HG03025 (cell line): Measurements from ENCODE around the gene CD101.
A peak's percentile ranks its signal among the peaks of the same experiment; 100 is the strongest.

Experiments used
- ATAC-seq: cut with Tn5 transposase; IDR thresholded peaks from one replicate; pipeline ENCODE4 v1.9.1; 2021; ENCODE audit warnings: mild to moderate bottlenecking, moderate library complexity; ENCODE audit not compliant: unreplicated experiment, low FRiP score

The CD101 gene

DNA sequence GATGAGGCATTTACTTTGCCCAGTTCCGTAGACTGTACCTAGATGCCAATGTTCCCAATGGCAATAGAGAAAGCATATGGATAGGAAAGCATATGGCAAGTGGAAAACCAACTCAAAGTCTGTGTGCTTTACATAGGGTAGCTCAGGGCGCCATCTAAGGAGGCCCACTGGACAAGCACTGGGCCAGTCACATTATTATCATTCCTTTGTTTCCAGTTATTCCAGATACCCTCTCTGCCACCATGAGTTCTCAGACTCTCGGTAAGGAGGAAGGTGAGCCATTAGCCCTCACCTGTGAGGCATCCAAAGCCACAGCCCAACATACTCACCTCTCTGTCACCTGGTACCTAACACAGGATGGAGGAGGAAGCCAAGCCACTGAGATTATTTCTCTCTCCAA lies 9.8 kb downstream of the CD101 start:
- no peak for ATAC-seq

DNA sequence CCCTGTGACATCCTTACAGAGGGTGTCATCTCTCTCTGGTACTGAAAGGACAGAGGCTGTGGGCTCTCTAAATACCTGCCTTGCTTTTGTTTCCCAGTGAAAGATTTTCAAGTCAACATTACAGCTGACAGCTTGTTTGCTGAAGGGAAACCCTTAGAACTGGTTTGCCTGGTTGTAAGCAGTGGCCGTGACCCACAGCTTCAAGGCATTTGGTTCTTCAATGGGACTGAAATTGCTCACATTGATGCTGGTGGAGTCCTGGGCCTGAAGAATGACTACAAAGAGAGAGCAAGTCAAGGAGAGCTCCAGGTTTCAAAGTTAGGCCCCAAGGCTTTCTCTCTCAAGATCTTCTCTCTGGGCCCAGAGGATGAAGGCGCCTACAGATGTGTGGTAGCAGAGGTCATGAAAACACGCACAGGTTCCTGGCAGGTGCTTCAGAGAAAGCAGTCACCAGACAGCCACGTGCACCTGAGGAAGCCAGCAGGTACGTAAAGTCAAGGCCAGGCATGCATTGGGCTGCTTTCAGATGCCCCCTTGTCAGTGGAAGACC lies 11.8 kb downstream of the CD101 start:
- ATAC-seq = no peak

DNA sequence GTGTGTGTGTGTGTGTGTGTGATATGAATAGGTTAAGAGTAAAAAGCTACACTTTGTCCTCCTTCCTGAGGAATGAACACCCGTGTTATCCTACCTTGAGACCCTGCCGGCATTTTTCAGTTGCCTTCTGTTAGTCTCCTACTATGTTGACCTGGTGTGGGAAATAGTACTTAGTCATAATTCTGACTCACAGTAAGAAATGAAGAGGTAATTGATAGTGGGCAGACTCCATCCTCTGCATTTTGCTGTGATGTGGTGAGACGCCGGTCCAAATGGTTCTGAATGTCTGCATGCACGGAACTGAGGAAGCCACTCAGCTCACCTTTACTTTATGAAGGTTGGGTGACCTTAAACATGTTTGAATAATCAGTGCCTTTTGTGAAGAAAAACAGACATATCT lies 12.6 kb downstream of the CD101 start:
- ATAC-seq = no peak

DNA sequence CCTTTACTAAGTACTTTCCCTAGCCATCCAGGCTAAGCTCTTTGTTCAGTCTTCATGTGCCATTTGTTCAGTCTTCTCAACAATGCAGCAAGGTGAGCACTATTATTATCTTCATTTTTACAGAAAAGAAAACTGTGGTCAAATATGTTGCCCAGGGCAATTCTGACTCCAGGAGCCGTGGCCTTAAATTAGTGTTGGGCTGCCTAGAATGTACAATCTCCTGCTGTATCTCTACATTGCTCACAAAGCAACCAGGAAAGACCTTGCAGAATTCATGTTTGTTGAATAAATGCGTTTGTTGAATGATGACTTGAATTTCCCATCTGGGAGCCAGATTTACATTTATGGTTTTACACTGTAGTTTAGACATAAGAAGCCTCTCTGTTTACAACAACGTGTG lies 14.2 kb downstream of the CD101 start:
- ATAC-seq = no peak

DNA sequence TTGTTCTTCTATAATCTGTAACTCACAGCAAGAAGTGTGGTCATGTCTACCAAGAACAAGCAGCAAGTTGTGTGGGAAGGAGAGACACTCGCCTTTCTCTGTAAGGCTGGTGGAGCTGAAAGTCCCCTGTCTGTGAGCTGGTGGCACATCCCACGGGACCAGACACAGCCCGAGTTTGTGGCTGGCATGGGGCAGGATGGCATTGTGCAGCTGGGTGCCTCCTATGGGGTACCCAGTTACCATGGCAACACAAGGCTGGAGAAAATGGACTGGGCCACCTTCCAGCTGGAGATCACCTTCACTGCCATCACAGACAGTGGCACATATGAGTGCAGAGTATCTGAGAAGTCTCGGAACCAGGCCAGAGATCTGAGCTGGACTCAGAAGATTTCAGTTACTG lies 15.5 kb downstream of the CD101 start:
- no peak for ATAC-seq

DNA sequence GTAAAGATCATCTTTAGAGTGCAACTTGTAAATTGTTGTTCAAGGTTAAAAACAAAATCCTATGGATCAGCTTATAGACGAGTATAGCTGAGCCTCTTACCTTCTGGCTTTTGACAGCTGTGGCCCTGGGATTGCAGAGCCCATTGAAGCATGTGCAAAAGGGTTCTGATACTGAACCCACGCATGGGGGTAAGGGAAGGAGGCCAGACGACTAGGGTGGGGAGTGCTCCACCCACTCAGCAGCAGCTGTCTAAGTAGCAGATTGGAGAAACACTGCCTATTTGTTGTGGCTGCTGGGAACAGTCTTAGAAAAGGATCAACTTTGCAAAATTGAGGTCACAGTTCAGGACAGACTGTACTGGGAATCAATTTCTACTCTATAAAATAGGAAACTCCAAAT lies 16.1 kb downstream of the CD101 start:
- ATAC-seq = peak; percentile 86

DNA sequence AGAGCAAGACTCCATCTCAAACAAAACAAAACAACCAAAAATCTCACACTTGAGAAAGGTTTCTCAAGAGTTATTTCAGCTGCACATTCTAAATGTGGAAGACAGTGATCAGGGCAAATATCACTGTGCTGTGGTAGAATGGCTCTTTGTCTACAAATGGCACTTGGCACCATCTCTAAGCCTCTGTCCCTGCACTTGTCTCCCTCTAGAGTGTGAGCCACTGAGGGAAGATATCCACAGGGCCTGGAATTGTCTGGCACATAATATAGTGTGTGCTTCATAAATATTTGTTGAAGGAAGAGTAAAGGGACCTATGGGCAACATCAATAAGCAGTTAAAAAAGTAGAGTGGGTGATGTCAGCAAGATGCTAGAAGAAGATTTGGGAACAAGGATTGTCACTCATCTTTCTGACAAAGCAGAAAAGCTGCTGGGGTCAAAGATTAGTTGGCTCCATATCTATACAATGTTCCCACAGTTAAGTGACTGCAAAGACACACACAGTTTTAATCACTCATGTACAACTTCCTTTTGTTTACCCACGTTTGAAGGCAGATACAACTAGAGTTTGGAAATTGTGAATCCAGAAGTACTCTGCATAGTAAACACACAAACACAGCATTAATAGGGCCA lies 19.1 kb downstream of the CD101 start:
- ATAC-seq = no peak

DNA sequence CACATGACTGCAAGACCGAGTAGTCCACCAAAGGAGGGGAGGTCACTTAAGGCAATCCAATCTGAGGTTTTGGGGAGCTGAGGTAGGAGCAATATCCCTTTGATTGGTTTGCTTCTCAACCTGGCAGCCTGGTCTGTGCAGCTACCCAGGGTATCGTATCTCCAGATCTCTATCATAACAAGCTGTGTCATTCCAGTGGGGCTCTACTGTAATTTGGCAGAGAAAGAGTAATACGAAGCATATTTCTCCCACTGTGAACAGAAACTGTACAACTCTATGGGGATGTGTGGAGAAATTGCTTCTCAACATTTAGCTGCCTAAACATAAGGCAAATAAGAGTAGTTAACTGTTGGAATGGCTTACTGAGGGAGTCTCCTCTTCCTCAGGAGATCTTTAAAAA lies 20.6 kb downstream of the CD101 start:
- ATAC-seq = no peak

DNA sequence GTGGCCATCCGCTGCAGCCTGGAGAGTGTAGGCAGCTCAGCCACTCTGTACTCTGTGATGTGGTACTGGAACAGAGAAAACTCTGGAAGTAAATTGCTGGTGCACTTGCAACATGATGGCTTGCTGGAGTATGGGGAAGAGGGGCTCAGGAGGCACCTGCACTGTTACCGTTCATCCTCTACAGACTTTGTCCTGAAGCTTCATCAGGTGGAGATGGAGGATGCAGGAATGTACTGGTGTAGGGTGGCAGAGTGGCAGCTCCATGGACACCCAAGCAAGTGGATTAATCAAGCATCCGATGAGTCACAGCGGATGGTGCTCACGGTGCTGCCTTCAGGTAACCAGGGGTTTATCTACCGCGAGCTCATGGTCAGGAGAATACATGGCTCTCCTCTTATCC lies 24.0 kb downstream of the CD101 start:
- no peak for ATAC-seq

DNA sequence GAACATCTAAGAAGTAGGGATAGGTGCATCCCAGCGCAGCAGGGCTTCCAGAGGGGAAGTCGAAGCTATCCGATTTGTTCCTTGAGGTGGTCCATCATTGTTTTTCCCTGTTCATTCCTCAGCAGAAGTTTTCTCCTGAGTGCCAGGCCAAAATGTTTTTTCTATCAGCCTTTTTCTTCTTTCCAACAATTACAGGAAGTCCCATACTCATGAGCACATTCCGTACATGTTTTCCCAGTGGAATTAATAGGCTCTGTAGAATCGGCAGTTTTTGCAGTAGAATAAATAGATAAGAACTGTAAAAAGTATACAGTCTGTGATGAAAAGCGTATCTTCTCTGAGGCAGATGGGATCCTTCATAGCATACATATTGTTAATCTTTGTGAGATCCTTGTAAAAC lies 24.8 kb downstream of the CD101 start:
- ATAC-seq = no peak

DNA sequence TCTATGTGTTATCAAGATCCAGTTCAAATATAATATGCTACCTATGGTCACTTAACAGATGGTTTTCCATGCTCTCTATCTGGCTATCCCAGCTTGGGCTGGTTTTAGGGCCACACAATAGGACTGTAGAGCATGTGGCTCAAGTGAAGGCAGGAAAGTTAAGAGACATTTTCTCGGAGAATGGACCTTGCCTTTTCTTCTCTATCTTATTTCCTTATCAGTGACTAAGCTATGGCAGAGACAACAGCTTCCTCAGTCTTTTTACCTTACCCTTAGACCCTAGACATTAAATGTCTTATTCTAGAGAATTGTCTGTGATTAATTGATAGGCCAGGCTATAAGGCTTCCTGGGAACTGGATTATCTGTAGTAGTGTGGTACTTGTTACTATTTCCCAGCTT lies 28.1 kb downstream of the CD101 start:
- no peak for ATAC-seq

DNA sequence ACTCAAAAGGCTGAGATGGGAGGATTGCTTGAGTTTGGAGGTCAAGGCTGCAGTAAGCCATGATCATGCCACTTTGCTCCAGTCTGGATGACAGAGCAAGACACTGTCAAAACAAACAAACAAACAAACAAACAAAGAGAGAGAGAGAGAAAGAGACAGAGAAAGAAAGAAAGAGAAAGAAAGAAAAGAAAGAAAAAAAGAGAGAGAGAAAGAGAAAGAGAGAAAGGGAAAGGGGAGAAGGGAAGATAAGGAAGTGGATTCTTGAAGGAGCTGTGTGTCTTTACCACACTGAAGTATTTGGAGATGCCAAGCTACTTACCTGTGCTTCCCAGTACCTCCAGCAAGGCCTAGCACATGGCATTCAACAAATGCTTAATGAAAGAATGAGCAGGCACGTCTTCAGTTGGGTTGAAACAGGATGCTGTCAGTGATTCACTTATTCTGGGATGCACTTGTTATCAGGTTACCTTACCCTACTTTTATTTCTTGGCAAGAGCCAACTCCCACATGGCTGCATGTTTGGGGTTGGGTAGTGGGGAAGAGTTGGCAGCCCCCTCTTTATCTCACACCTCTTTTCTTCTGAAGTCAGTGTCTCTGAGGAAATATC lies 28.8 kb downstream of the CD101 start:
- no peak for ATAC-seq

DNA sequence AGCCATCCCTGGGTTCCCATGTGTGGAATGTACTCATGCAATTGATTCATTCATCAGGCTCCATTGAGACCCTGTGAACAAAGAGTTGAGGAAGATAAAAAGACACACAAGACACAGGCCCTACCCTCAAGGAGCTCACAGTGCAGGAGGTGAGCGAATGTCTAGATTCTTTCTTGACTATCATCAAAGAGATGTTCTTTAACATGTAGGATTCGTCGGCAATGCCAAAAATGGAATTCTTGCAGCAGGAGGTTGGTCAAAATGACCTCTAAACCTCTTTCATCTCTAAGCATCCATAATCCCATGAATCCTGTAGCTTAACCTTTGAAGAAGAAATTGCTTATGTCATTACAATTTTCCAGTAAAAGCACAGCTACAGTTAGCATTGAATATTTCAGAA lies 30.7 kb downstream of the CD101 start:
- ATAC-seq = no peak

DNA sequence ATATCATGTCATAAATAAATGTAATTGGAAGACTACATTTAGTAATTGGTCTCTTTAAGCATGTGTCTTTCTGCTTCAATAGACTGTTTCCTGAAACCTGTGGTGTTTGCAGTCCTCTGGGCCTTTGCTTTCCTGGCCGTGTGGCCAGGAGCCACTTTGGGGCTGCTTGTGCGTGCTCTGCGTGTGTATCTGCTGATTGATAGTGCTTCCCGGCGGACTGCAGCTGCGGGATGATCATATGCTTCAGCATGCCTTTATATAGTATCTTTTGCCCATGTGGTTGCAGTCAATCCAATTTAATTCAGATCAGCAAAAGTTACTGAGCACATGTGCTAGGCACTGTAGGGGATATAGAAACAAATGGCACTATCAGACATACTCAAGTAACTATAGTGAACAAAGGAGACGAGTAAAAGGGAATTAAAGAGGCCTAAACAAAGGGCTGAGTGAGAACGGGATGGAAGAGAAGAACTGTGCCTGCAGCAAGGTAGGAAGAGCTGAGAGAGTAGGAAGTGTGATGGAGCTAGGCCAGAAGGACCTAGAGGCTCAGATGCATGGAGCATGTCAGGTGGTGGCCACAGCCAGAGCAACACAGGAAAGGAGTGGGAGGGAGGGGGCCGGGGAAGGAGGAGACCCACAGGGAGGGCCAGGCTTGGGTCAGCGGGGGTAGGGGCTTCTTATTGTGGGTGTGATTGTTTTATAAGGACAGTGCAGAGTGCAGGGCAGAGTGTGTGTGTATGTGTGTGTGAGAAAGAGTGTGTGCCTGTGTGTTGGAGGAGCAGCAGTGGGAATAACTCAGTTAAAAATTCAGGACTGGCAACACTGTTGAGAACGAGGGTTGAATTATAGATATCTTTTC lies 31.4 kb downstream of the CD101 start:
- no peak for ATAC-seq

DNA sequence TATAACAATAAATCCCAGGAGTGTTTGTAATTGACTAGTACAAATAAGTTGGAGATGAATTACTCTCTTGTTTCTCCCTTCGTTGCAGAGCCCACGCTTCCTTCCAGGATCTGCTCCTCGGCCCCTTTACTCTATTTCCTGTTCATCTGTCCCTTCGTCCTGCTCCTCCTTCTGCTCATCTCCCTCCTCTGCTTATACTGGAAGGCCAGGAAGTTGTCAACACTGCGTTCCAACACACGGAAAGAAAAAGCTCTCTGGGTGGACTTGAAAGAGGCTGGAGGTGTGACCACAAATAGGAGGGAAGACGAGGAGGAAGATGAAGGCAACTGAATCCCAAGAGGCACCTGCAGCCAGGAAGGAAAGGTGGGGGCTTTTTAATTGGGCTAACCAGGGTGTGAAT lies 32.2 kb downstream of the CD101 start:
- no peak for ATAC-seq

DNA sequence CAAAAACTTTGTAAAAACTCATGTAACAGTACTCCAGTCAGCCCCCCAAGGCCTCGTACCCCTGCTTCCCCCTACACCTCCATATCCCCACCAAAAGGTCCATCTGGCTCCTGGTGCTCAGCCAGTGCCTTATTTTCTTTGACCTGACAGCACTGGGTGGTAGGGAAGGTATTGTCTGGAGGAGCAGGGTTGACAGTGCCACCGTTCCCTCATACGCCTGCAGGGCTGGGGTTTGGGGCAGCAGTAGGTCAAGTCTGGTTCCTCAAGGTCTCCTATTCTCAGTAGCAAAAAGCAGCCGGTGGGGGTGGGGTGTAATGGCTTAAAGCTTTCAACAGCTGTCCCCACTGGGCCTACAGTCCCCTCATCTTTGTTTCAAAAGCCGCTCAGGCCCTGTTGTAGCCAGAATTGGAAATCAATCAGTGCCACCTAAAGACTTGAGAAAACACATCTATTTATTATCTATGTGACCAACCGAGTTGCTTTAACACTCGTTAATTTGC lies 33.3 kb downstream of the CD101 start:
- no peak for ATAC-seq

DNA sequence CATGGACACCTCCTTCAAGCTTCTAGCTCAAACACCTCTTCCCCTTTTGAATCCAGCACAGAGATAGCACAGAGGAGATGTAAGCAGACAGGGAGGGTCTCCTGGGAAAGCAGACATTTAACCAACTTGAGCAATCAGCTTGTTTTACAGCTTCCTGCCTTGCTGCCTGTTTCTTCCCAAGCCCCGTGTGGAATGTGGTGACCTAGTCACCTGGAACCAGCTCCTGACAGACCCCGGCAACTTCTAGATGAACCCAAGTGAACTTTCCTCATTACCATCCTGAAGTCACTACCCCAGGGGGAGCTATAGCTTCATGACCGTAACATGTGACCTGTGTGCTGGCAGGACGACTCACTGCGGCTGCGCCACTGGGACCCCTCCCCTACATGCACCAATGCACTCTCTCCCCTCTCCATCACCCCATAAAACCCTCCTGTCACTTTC lies 34.5 kb downstream of the CD101 start:
- no peak for ATAC-seq

DNA sequence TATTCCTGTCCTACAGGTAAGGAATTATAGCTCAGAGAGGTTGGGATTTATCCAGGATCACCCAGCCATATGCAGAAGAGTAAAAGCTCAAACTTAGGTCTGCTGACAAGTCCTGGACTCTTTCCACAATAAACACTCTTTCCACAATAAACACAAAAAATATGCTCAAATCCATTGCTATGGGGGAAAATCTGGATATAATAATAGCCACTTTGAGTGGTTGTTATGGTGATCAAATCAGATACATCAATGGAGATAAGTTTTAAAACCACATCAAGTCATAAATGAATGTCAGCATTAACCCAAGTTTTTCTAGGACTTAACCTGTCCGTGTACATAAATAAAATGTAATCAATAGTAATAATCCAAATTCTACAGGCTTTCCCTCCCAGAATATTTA lies 36.2 kb downstream of the CD101 start:
- no peak for ATAC-seq

DNA sequence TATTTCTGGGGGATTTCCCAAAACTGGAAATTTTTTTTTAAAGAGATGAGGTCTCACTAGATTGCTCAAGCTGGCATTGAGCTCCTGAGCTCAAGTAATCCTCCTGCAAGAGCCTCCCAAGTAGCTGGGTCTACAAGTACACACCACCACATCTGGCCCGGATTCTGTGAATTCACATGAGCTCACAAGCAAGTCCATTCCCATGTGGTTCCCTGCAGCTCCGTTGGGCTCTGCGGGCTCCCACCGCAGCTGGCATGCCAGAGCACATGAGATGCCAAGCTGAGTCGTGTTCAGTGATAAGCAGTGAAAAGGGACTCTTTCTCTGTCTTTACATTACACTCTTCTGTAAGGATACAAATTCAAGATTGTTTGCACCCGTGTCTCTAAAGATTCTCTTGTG lies 36.7 kb downstream of the CD101 start:
- ATAC-seq = no peak

DNA sequence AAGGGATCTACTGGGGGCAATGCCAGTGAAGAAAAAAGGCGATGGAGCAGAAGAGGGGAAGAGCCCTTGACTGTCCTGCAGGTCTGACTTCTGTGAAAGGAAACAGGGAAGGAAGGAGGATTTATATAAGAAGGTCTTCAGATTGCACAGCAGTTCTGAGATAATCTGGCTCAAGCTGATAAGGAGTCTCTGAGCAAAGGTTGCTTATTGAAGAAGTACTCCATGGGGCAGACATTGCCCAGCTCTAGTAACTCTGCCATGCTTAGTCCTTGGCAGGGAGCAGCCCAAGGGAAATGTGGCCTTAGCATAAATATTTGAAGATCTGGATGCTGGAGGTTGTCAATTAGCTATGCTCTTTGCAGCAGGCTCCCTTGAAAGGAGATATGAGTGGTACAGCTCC lies 42.7 kb downstream of the CD101 start:
- no peak for ATAC-seq

DNA sequence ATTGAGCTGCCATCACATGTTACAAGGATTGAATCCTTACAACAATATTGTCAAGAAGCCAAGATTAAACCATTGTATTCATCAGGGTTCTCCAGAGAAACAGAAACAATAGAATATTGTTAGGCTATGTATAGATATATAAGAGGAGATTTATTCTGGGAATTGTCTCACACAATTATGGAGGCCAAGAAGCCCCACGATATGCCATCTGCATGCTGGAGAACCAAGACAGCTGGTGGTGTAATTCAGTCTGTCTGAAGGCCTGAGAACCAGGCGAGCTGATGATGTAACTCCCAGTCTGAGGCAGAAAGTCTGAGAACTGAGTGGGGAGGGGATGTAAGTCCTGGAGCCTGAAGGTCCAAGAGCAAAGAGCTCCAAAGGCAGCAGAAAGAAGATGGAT lies 44.1 kb downstream of the CD101 start:
- ATAC-seq = no peak
